GM18858 (cell line): Measurements from ENCODE around the gene ACTR5.

Experiments used
- ATAC-seq: cut with Tn5 transposase; IDR thresholded peaks from one replicate; pipeline ENCODE4 v1.9.1; 2021; ENCODE audit not compliant: unreplicated experiment

The ACTR5 gene

DNA sequence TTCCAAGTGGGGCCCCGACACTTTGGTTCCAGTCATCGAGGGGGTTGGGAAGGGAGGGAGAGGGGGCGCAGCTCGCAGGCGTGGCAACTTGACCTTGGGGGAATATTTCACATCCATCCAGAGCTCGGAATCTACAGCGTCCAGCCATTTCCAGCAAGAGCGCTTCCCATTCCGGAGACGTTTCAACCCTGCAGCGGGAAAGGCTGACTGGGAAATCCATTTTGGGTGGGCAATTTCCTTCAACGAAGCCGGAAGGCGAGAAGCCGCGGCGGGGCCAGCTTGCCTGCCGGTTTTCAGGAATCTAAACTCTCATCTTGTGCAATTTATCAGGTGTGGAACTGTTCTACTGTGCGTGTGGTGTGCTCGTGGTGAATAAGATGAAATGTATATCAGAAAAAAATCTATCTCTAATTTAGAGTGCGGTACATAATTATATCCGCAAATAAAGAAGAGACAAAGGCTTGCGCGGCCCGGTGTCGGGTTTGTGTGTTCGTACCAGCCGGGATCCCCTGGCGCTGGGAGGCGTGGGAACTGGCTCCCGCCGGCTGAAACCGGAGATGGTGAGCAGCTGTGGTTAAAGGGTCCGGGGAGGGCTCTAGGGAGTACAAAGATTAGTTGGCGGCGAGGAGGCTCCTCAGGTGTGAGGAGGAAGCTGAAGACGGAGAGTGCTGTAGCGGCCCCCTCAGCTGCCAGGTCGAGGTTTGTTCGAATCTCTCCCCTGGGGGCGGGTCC is 19.2 kb upstream of the ACTR5 start:
- ATAC-seq = no peak

DNA sequence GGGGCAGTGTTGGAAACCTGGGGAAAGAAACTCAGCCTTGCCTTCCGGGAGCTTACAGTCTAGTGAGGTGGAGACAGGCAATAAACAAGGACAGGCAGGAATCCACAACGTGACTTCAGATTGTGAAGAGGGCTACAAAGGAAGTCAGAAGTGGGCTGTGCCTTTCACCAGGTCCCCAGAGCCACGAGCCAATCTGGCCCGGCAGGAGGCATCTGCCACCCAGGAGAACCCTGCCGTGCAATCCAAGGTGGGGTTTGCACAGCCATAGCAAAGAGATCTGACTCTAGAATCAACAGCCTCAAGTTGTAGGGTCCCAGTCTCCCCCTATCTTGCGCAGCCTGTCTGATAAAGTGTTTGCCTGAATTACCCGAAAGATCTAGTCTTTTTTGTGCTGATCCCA is 18.5 kb upstream of the ACTR5 start:
- ATAC-seq = no peak

- no peak for ATAC-seq
These were observed 17.9 kb upstream of the ACTR5 start for GRCh38 chr20:38730167-38730988.

DNA sequence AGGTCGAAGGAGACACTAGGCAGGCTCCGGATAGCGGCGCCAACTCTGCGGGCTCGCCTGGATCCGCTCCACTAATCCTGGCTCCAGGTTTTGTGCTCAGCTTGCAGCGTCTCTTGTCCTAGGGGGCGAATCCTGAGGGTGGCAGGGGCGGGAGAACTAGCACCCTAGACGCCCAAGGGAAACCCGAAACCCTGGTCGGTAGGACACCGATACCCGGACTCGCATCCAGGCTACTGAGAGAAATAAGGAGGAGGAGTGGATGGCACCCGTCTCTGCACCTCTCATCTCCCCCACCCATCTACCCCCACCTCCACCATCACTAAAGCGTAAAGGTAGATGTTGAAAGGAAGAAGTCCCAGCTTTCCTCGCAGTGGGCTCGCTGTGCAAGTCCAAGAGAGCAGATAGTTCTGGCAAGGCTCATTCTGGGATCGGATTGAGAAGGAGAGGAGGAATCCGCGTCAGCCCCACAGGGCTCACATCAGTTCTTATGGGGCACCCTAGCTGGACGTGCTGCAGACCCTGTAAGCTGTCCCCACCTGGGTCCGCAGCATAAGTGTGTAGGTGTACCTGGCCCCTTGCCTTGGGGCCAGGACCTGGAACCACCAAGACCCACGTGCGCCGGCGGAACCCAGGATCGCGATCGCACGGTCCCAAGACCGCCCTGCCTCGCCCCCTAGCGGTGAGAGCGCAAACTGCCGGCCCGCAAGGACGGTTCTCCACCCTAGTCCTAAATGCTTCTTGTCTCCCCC is 17.1 kb upstream of the ACTR5 start:
- no peak for ATAC-seq

DNA sequence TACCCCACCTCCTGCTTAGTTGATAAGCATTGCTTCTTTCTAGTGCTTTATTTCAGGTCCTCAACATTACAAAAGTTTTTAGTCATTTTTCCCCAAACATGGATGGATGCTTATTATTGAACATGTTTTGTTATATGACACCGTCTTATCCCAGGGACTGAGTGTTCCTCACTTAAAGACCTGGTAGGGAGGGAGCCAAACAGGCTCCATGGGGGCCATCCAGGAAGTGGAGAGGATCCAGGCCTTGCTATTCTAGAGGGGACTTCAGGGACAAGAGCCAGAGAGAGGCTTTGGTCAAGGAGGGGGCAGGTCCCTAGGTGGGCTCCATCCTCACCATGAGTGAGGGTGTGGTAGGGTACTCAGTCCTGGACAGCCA is 16.5 kb upstream of the ACTR5 start:
- no peak for ATAC-seq

- no peak for ATAC-seq
These were observed 15.3 kb upstream of the ACTR5 start for GRCh38 chr20:38732981-38733380.

- no peak for ATAC-seq
These were observed 13.1 kb upstream of the ACTR5 start for GRCh38 chr20:38735172-38735571.

GRCh38 chr20:38737887-38738286 is 10.4 kb upstream of the ACTR5 start:
- ATAC-seq = no peak

DNA sequence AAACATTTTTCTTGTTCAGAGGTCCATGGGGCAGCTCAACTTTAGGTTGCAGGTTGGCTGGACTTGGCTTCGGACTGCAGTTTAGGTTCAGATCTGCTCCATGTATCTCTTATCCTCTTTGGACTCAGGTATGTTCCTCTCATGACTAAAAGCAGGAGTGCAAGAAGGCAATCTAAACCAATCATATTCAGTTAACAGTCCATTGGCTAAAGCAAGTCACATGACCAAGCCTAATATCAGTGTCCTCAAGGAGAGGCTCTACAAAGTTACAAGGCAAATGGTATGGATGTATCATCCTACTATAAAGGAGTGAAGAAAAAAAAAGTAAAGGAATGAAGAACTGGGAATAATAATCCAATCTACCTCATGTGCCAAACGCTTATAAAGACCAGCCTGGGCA is 2.5 kb upstream of the ACTR5 start:
- no peak for ATAC-seq

DNA sequence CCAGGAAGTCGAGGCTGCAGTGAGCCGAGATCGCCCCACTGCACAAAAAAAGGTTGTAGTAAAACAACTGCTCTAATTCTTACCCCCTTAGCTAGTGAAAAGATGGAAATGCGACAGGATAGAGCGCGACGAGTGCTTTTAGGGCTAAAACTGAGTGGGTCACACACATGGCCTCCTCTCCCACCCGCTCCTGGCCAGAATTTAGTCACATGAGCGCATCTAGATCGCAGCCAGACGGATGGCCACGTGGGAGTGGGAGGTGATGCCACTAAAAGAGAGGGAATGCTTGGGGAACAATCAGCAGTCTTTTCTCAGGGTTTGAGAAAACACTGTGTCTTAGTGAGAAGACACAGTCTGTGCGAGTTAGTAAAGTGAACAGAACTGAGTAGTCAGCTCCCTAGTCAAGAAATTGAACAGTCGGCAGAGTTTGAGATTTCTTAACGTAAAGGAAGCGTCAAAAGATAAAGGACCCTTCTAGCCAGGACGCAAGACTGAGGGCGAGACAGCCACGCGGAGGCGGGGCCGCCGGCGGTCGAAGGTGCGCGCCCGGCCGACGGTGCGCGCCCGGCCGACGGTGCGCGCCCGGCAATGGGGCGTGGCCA is 664 bp upstream of the ACTR5 start:
- ATAC-seq = no peak

- peak; percentile 8 for ATAC-seq
These were observed 545 bp downstream of the ACTR5 start for GRCh38 chr20:38748861-38749149.

DNA sequence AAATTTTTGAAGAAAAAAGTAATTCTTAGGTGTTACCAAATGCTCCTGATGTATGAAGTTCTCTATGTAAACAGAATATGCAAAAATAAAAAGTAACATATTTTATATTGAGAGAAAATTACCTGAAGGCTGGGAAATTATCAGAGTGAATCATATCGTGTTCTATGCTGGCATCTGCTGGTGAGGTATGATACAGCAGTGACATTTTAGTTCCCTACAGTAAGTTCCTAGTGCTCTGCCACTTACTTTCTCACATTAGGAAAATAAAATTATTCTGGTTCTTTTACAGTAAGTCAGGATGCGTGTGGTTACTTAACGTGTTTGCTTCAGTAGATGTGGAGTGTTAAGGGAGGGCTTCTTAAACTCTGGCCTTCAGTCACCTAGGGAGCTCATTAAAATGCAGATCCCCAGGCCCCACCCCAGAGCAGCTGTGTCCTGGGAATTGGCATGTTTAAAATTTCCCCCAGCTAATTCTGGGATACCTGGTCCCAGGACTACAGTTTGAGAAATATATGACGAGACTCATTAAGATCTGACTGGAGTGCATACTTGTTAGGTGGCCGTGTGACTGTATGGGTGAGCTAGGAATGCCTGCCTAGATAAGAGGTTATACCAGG is 3.2 kb downstream of the ACTR5 start:
- no peak for ATAC-seq

GRCh38 chr20:38752029-38752428 is 3.8 kb downstream of the ACTR5 start:
- ATAC-seq = no peak

DNA sequence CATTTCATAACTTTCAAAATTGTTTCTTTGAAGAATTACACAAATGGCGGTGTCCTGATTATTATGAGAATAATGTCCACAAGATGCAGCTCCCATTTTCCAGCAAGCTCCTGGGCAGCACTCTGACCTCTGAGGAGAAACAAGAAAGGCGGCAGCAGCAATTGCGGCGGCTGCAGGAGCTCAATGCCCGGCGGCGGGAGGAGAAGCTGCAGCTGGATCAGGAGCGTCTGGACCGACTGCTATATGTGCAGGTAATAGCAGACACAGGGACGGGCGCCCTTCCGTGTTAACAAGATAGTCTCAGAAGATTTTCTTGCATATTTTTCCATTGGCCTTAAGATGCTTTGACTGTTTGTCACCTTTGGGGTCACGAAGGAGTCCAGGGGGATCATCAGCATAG is 6.7 kb downstream of the ACTR5 start:
- no peak for ATAC-seq

DNA sequence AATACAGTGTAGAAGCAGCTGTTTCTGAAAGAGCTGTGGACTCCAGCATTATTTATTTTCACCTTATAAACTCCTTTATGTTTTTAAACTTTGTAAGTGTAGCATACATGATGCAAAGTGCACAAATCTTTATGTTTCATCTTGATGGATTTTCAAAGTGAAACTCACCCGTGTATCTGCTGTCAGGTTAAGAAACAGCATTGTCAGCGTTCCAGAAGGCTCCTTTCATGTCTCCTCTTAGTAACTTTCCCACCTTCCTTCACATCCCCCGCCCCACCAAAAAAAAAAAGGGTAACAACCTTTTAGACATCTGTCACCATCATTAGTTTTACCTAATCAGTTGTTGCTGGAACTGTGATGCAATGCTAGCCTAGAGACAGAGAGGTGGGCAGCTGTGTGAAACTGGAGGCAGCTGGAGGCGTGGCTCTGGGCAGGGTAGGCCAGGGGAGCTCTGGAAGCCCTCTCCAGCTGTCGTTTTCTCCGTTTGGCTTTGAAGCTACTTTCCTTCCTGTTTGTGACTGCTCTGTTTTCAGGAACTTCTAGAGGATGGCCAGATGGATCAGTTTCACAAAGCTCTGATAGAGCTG is 7.2 kb downstream of the ACTR5 start:
- no peak for ATAC-seq

DNA sequence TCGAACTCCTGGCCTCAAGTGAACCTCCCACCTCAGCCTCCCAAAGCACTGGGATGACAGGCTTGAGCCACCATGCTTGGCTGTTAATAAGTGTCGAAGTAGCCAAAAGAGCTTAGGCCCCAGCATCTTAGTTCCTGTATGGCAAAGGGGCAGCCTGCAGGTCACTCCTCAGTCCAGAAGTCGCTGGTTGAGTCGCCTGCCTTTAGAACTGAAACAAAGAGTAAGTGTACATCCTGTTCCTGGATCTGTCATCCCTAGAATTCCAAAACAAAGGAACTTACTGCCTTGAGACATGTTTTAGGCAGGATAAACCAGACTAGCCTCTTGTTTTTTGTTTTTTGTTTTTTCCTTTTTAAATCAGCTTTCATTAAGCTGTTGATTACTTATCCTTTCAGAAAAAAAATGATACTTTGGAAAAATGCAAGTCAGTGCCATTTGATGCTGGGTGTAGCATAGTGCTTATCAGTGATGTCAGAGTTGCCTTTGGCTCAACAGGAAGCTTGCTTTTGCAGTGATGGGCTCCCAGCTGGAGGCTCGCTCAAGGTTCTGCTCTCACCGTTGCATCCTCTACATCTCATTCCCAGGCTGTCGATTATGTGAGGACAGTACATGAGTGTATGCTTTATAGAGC is 9.0 kb downstream of the ACTR5 start:
- ATAC-seq = no peak

DNA sequence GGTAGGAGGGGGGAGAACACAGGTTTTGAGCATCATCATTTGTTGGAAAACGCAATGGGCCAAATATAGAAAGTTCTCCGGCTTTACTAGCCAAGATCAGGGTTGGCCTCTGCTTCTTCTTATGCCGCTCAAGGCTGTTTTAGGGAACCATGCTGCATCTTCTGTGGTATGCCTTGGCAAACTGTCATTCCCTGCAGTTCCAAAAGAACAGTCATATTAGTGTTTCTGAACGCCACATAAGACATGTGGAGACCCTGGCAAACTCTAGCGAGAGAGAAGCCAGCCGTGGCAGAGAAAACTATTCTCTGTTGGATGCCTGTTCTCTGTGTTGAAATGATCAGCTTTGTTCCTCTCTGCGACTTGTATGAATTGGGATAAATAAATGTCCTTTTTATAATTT is 10.8 kb downstream of the ACTR5 start:
- ATAC-seq = no peak

GRCh38 chr20:38760978-38761377 is 12.7 kb downstream of the ACTR5 start:
- no peak for ATAC-seq

- ATAC-seq = no peak
These were observed 13.9 kb downstream of the ACTR5 start for GRCh38 chr20:38762174-38762573.

DNA sequence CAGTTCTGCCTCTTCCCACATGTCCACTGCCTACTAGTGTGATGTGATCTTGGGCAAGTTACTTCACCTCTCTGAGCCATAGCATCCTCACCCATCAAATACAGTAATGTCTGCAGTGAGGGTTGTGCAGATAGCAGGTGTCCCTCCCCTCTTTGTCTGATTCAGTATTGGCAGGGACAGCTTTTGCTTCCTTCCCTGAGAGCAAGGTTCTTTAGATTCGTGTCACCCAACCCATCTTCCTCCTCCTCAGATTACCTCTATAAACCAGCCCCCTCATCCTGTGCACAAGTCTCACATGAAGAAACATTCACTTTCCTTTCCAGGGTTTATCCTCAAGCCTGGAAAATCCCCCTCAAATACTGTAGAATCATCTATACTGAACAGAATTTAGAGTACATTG is 15.4 kb downstream of the ACTR5 start:
- ATAC-seq = no peak
